WTC11 (cell line): ENCODE measurements around the gene HYDIN. TPM values are rescaled to one million over a fixed set of nuclear protein-coding genes. Genes with fewer than 3 reads are reported as not detected.
"Not testable (repeated sequence)": the region's sequence is repeated elsewhere in the genome, so short reads cannot be mapped to it uniquely, and the experiment has no call there.

Experiments used
- ATAC-seq: fragments of 200-7000 bp; cut with Tn5 transposase; 2 replicates; pipeline ENCODE4 v1.10.0; 2021; ENCODE audit warnings: mild to moderate bottlenecking, moderate library complexity
- CTCF ChIA-PET: fragments of 300-600 bp; sonication (Branson Sonifier 250); formaldehyde crosslinking; loops from one replicate; lab custom pipeline; 2021; ENCODE audit warnings: antibody characterized with exemption; lab: Charles Lee
- POLR2A ChIA-PET: fragments of 350-600 bp; sonication (Branson Sonifier 250); formaldehyde crosslinking; loops from one replicate; lab custom pipeline; 2021; ENCODE audit warnings: antibody characterized with exemption; lab: Charles Lee
- DNase-seq: peaks from one replicate; pipeline ENCODE4 v3.0.0; 2021; ENCODE audit warnings: low spot score
- H3K27ac Mint-ChIP-seq: 2 replicates; pipeline ENCODE4 v1.8.0; 2021; ENCODE audit warnings: mixed read lengths
- H3K27me3 Mint-ChIP-seq: 2 replicates; pipeline ENCODE4 v1.8.0; 2021; ENCODE audit warnings: low read depth, mild to moderate bottlenecking, moderate library complexity, mixed read lengths
- H3K36me3 Mint-ChIP-seq: 2 replicates; pipeline ENCODE4 v1.8.0; 2021; ENCODE audit warnings: mixed read lengths
- H3K4me1 Mint-ChIP-seq: 2 replicates; pipeline ENCODE4 v1.8.0; 2022; ENCODE audit warnings: mixed read lengths
- H3K4me3 Mint-ChIP-seq: 2 replicates; pipeline ENCODE4 v1.8.0; 2021; ENCODE audit warnings: mild to moderate bottlenecking, moderate library complexity, mixed read lengths
- H3K9me3 Mint-ChIP-seq: 2 replicates; pipeline ENCODE4 v1.8.0; 2021; ENCODE audit warnings: mixed read lengths
- total RNA-seq: library from RNA; stranded (reverse); gene quantifications from 3 replicates; pipeline ENCODE4 v1.2.3, GENCODE V29; 2021

Gene HYDIN
- total RNA-seq, 1 experiment from 2014 or later = 2.6 TPM

- H3K27me3 Mint-ChIP-seq, ATAC-seq, H3K4me1 Mint-ChIP-seq, H3K27ac Mint-ChIP-seq, H3K4me3 Mint-ChIP-seq, POLR2A ChIA-PET, CTCF ChIA-PET, H3K36me3 Mint-ChIP-seq, H3K9me3 Mint-ChIP-seq, DNase-seq: not testable (repeated sequence)
Measured at GRCh38 chr16:71161007-71161406, 69.5 kb downstream of the HYDIN start.

GRCh38 chr16:71157278-71157677 is 73.2 kb downstream of the HYDIN start:
- H3K27me3 Mint-ChIP-seq, CTCF ChIA-PET, H3K27ac Mint-ChIP-seq, ATAC-seq, H3K4me3 Mint-ChIP-seq, H3K4me1 Mint-ChIP-seq, H3K36me3 Mint-ChIP-seq, DNase-seq, POLR2A ChIA-PET, H3K9me3 Mint-ChIP-seq: not testable (repeated sequence)

- H3K36me3 Mint-ChIP-seq, CTCF ChIA-PET, H3K4me3 Mint-ChIP-seq, DNase-seq, H3K9me3 Mint-ChIP-seq, H3K4me1 Mint-ChIP-seq, POLR2A ChIA-PET, H3K27me3 Mint-ChIP-seq: not testable (repeated sequence)
- H3K27ac Mint-ChIP-seq = peak overlapping the region; percentile 74
- peak; percentile 83 for ATAC-seq
Measured at GRCh38 chr16:71153329-71153728, 77.2 kb downstream of the HYDIN start.

- H3K9me3 Mint-ChIP-seq, H3K27ac Mint-ChIP-seq, CTCF ChIA-PET, ATAC-seq, H3K27me3 Mint-ChIP-seq, DNase-seq, H3K36me3 Mint-ChIP-seq, H3K4me3 Mint-ChIP-seq, H3K4me1 Mint-ChIP-seq, POLR2A ChIA-PET: not testable (repeated sequence)
Measured at GRCh38 chr16:71151654-71152053, 78.9 kb downstream of the HYDIN start.

GRCh38 chr16:71143246-71143645 is 87.3 kb downstream of the HYDIN start:
- CTCF ChIA-PET, POLR2A ChIA-PET: not testable (repeated sequence)

GRCh38 chr16:71110565-71110964 is 120.0 kb downstream of the HYDIN start:
- ATAC-seq = peak; percentile 36; the same call in 1 of the 2 replicates
- DNase-seq, H3K4me3 Mint-ChIP-seq, H3K36me3 Mint-ChIP-seq, H3K27me3 Mint-ChIP-seq, H3K4me1 Mint-ChIP-seq, H3K27ac Mint-ChIP-seq, POLR2A ChIA-PET, CTCF ChIA-PET: not testable (repeated sequence)
- H3K9me3 Mint-ChIP-seq = peaks cover 15% of the 10 kb centered on the region

More at GRCh38 chr16:71143246-71143645, 87.3 kb downstream of the HYDIN start:
- not testable (repeated sequence) for H3K36me3 Mint-ChIP-seq, H3K27ac Mint-ChIP-seq, DNase-seq, H3K4me1 Mint-ChIP-seq, H3K27me3 Mint-ChIP-seq, ATAC-seq, H3K9me3 Mint-ChIP-seq, H3K4me3 Mint-ChIP-seq

GRCh38 chr16:71109656-71110208 is 120.8 kb downstream of the HYDIN start:
- H3K36me3 Mint-ChIP-seq, H3K4me1 Mint-ChIP-seq, H3K4me3 Mint-ChIP-seq, H3K27me3 Mint-ChIP-seq, H3K27ac Mint-ChIP-seq, CTCF ChIA-PET, DNase-seq, POLR2A ChIA-PET: not testable (repeated sequence)
- peaks cover 17% of the 10 kb centered on the region for H3K9me3 Mint-ChIP-seq
- ATAC-seq = peak; percentile 83

- ATAC-seq, POLR2A ChIA-PET, DNase-seq, H3K4me1 Mint-ChIP-seq, H3K4me3 Mint-ChIP-seq, H3K27ac Mint-ChIP-seq, H3K27me3 Mint-ChIP-seq, CTCF ChIA-PET, H3K36me3 Mint-ChIP-seq: not testable (repeated sequence)
- H3K9me3 Mint-ChIP-seq = peaks cover 17% of the 10 kb centered on the region
Measured at GRCh38 chr16:71105881-71106280, 124.6 kb downstream of the HYDIN start.

GRCh38 chr16:71083573-71083972 is 146.9 kb downstream of the HYDIN start:
- H3K4me1 Mint-ChIP-seq, CTCF ChIA-PET, H3K4me3 Mint-ChIP-seq, POLR2A ChIA-PET, ATAC-seq, H3K36me3 Mint-ChIP-seq, H3K9me3 Mint-ChIP-seq, H3K27me3 Mint-ChIP-seq, DNase-seq, H3K27ac Mint-ChIP-seq: not testable (repeated sequence)

GRCh38 chr16:71080777-71081176 is 149.7 kb downstream of the HYDIN start:
- H3K4me1 Mint-ChIP-seq, H3K9me3 Mint-ChIP-seq, H3K4me3 Mint-ChIP-seq, CTCF ChIA-PET, POLR2A ChIA-PET, DNase-seq, H3K27me3 Mint-ChIP-seq, H3K27ac Mint-ChIP-seq, H3K36me3 Mint-ChIP-seq: not testable (repeated sequence)
- ATAC-seq = peak; percentile 79

- H3K4me1 Mint-ChIP-seq, H3K9me3 Mint-ChIP-seq, H3K27me3 Mint-ChIP-seq, CTCF ChIA-PET, POLR2A ChIA-PET, DNase-seq, H3K4me3 Mint-ChIP-seq, H3K36me3 Mint-ChIP-seq, H3K27ac Mint-ChIP-seq, ATAC-seq: not testable (repeated sequence)
Measured at GRCh38 chr16:71080262-71080661, 150.3 kb downstream of the HYDIN start.

GRCh38 chr16:71070651-71071050 is 159.9 kb downstream of the HYDIN start:
- ATAC-seq, H3K27me3 Mint-ChIP-seq, DNase-seq, H3K27ac Mint-ChIP-seq, H3K9me3 Mint-ChIP-seq, H3K36me3 Mint-ChIP-seq, CTCF ChIA-PET, H3K4me1 Mint-ChIP-seq, H3K4me3 Mint-ChIP-seq, POLR2A ChIA-PET: not testable (repeated sequence)

GRCh38 chr16:71069842-71070241 is 160.7 kb downstream of the HYDIN start:
- H3K4me1 Mint-ChIP-seq, H3K27me3 Mint-ChIP-seq, DNase-seq, H3K4me3 Mint-ChIP-seq, H3K27ac Mint-ChIP-seq, H3K9me3 Mint-ChIP-seq, ATAC-seq, CTCF ChIA-PET, H3K36me3 Mint-ChIP-seq, POLR2A ChIA-PET: not testable (repeated sequence)
